8988T (cell line): ENCODE results near the gene DTNBP1.

Experiments
- DNase-seq: peaks from one replicate; pipeline ENCODE4 v3.0.0; 2011

The DTNBP1 gene

DNA sequence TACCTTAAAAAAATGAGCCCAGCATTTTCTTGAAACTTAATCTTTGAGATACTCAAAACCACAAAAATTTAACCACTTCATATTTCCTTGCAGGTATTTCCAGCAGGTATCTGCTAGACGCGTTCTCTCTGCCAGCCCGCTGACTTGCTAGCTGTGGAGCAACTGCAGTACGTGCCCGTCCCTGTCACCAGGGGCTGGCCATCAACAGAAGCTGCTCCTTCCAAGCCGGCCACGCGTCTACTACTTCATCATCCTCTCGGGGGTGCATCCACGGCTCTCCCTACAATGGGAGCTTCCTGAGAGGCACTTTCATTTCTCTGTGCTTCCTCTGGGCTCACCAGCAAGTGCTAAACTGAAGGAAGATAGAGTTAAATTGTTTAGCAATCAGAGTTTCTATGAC, 132.4 kb downstream of the DTNBP1 start:
- DNase-seq = no peak

DNA sequence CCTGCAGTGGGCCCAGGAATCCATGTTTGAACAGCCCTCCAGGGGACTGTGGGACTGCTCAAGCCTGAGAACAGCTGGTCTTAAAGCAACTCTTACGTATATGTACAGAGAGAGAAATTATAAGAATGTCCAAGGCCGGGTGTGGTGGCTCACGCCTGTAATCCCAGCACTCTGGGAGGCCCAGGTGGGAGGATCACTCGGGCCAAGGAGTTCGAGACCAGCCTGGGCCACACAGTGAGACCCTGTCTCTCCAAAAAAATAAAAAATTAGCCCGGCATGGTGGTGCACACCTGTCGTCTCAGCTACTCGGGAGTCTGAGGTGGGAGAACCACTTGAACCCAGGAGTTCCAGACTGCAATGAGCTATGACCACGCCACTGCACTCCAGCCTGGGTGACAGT, 134.0 kb downstream of the DTNBP1 start:
- DNase-seq = no peak

DNA sequence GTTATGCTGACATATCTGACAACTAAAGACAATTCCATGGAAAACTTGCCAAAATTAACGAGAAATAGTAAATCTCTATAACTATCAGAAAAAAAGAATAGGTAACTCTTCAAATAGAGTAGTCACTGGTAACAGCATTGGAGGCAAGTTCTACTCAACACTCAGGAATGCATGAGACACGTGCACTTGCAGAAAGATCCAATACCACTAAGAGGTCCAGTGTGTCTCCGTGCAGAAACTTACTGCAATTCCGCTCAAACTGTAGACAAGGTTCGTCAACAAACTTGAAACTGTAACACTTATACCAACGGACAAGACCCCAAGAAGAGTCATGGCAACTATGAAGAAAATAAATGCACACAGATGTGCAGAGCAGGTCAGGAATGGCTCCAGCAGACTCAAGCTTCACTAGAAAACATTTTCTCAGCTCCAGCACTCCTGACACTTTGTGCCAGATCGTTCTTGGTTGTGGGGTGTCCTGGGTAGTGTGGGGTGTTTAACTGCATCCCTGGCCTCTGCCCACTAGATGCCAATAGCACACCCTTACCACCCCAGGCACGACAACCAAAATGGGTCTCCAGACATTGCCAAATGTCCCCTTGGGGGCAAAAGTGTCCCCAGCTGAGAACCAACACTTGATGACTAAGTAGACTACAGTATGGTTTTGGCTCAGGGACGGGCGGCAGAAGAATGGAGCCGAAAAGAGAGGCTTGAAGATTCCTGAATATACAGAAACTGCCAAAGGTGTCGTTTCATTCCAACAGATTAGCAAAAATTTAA, 134.8 kb downstream of the DTNBP1 start:
- no peak for DNase-seq

DNA sequence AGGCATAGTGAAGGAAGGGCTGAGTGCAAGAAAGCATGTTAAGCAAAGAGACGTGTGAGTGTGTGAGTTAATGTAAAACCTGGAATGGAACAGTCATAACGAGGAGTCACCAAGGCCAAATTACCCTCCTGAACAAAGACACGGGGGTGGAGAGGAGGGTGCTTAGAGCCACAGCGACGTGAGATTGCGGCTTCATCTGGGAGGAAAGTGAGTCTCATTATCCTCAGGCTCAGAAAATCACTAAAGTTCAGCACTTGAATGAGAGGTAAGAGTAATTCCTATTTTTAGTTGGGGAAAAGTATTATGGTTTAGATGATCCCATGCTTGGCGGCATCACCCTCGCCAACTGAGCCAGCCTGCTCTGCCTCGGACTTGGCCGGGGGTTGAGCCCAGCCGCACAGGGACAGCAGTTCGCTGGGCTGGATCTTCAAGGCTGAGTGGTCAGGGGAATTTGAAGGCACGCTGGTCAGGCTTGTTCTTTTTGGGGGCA, 136.6 kb downstream of the DTNBP1 start:
- no peak for DNase-seq

- no peak for DNase-seq
These were observed 137.9 kb downstream of the DTNBP1 start for GRCh38 chr6:15524861-15525401.

GRCh38 chr6:15523679-15524630, 138.9 kb downstream of the DTNBP1 start:
- DNase-seq = no peak

DNA sequence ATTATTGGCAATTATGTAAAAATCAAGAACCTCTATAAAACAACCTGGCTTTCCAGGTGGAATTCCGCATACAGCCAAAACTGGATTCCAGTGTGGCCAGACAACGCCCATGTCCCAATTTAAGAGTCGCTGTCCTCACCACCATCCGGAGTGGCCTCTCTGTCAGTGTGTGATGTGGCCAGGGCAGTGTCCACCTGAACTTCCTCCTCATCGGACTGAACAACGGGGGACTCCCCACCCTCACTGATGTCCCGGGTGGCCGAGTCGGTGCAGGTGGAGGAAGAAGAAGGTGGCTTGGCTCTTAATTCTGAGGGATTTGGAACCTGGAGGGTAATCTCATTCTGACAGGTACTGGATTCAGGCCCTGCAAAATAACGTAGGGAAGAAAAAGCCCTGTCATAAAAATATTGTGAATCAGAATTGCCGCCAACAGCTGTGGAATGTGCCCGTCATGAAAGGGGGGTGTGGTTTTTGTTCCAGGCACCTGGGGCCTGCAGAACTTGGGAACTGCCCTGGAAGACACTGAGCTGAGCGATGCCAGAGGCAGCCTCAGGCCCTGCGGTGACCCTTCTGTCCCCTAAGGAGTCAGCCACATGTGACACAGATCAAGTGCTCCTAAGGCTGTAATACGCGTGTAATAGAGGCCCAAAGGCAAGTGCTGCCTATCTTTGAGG, 139.8 kb downstream of the DTNBP1 start:
- no peak for DNase-seq

DNA sequence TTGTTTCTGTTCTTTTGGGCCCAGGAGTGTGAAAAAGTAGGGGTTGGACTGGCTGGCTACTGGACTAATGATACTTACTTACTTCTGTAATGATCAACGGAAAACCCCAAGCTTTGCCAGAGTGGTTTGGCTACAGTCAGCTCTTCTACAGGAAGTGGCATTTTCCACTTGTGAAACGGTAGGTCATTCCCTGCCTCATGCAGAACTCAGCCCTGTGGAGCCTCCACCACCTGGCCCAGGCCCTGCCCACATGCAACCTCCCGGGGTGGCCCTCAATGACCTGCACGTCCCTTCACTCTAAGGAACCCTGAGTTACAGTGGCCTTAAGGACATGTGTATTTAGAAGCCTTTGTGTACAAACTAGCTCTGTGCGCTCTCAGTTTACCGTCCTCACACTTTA, 140.4 kb downstream of the DTNBP1 start:
- DNase-seq = no peak

- DNase-seq = no peak
These were observed 140.8 kb downstream of the DTNBP1 start for GRCh38 chr6:15522026-15522425.

- no peak for DNase-seq
These were observed 141.2 kb downstream of the DTNBP1 start for GRCh38 chr6:15521582-15521981.

DNA sequence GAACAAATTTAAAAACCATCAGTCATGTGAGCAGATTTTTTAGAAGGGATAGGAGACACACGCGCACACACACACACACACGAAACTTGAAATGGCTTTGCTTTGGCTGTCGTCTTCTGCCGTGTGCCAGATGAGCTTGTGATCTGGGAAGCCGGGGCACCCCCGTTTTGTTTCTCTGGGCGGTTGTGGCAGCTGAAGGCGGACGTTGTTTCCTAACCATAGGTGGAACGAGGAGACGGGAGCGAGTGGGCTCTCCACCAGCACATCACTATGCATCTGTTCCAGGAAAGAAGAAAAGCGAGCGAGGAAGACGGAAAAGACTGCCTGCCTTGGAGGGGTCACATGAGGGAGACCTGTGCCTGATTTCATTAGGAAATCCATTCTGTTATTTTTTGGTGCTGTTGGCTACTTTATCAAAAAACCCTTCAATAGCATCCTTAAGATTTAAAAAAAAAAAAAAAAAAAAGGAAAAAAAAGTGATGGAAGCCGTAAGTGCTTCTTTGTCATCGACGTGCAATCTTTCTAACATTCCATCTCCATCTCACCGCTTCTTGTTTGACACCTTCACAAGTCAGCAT, 142.1 kb downstream of the DTNBP1 start:
- DNase-seq = no peak

DNA sequence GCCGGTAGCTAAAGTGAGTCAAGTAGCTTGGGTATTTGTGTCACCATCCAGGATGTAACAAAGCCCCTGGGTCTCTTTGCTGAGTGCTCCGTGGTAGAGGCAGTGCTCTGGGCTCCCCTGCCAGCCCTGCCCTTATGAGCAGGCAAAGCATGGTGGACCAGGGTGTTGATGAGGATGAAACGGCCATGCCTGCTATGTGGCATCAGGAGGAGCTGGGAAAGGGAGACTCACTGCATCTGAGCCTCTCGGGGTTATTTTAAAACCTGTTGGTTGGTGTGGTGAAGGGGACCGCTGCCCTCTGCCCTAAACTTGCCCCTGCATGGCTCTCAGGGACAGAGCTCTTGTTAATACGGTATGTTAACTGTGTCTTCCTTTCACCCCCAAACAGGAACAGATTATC, 143.1 kb downstream of the DTNBP1 start:
- no peak for DNase-seq

- DNase-seq = no peak
These were observed 143.9 kb downstream of the DTNBP1 start for GRCh38 chr6:15518878-15519277.

DNA sequence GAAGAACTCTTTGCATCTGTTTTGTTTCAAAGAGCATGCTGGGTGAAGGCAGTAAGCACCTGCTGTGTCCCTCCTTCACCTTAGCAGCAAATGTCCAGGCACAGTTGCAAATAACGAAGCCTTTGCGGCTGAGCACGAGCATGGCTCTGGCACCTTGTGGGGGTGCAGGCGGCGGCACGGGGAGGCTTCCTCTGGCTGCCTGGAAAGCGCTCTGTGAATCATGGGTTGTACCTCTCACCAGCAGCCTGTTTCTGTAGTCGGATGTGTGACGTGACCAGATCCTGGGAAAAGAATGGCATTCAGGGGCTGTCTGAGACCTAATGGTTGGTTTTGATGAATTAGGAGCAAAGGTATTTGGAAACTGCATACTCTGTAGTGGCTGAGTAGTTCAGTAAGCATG, 144.8 kb downstream of the DTNBP1 start:
- DNase-seq = no peak

DNA sequence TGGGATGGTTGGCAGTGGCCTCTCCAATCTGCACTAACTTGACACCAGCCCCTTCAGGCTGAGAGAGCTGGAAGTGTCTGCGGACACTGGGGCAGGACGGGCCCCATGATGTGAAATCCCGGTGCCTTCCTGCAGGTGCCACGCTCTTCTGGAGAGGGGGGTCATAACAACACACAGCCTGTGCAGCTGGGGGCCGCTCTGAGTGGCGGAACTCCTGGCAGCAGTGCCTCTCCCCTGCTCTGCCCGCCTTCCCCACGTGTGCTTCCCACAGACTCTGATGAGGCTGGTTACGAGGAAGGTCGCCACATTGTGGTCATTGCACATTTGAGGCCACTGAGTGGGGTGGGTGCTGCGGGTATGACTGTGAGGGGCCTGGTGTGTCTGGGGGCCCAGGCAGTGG, 145.2 kb downstream of the DTNBP1 start:
- no peak for DNase-seq

DNA sequence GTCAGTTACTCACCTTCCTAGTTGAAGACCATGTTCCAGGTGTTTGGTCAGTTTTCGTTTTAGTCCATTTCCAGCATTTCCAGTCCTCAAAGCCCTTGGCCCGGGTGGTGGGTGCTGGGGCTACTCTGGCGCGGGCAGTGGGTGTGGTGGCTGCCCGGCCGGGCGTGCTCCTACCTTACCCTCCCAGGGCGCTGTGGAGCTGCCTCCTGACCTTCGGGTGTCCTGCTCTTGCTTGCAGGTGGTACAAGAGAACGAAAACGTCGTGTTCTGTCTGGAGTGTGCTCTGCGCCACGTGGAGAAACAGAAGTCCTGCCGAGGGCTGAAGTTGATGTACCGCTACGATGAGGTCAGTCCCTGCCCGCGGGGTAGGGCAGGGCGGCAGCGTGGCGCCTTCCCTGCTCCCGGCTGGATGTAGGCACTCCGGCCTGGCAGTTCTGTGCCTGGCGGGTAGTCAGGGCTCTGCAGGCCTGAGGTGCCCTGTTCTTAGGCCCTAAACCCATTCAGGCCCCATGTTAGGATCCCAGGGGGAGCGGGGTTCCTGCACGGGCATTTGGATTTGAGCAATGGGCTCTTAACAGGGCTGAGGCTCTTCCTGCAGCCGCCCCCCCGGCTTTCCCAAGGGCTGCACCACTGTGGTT, 145.8 kb downstream of the DTNBP1 start:
- no peak for DNase-seq

- DNase-seq = no peak
These were observed 146.4 kb downstream of the DTNBP1 start for GRCh38 chr6:15516378-15516777.

DNA sequence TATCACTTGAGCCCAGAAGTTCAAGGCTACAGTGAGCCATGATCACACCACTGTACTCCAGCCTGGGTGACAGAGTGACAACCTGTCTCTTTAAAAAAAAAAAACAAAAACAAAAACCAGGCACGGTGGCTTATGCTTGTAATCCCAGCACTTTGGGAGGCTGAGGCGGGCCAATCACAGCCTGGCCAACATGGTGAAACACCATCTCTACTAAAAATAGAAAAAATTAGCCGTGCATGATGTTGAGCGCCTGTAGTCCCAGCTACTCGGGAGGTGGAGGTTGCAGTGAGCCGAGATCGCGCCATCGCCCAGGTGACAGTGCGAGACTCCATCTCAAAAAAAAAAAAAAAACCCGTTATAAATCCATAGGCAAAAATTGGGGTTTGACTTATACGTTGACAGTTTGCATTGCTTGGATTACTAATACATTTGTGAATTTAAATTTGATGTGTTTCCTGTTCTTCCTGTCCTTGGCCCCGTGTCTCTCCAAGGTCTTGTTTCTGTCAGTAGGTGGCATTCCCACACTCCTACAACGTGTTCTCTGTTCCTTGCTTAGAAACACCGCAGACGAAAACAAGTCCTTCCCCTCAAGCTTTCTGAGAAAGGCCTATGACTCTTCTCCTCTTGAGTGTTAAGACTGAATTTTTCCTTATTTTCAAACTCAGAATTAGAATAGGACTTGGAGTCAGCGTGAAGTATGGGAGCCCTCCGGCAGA, 147.0 kb downstream of the DTNBP1 start:
- no peak for DNase-seq

- no peak for DNase-seq
These were observed 147.6 kb downstream of the DTNBP1 start for GRCh38 chr6:15515226-15515625.

- no peak for DNase-seq
These were observed 148.8 kb downstream of the DTNBP1 start for GRCh38 chr6:15513801-15514711.
